ENCODE results near the gene ALOX12.

ALOX12 gene

DNA sequence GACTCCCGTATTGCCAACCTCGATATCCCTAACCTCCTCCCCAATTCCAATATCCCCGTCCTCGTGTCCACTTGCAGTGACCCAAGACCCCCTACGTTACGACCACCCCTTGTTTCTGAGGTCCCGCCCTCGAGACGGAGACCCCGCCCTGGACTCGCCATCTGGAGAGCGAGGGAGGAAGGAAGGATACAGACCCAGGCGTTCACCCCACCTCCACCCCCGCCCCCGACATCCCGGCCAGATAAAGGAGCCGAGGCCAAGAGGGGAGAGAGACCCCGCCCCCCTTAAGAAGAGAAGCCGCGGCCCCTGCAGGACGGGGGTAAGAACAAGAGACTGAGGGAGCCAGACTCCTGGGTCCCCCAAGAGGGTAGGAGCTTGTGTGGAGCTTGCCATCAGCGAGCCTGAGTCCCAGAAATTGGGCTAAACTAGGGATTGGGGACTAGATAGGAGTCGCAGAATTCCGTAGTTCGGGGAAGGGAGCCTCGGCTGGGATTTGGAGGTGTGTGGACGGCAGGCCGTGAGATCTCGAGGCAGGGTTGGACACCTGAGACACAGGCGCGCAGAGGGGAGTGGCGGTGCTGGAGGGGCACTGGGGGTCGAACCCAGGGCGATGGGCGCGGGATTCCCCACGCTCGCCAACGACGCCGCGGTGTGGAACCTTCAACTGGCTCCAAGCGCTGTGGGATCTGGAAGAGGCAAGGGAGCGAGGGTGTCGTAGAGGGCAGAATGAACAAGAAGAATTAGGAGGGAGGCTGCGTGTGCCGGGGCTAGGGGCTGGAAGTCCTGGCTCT, 27.1 kb downstream of the ALOX12 start, which contains the start of gene BCL6B:
Gene BCL6B (plus strand): TSS at position 270 of the 791 bp plus-strand sequence. CDS start 622 bp downstream, outside the sequence.
- no peak for DNase-seq (ENCODE audit: low read depth in 2 of 2)

DNA sequence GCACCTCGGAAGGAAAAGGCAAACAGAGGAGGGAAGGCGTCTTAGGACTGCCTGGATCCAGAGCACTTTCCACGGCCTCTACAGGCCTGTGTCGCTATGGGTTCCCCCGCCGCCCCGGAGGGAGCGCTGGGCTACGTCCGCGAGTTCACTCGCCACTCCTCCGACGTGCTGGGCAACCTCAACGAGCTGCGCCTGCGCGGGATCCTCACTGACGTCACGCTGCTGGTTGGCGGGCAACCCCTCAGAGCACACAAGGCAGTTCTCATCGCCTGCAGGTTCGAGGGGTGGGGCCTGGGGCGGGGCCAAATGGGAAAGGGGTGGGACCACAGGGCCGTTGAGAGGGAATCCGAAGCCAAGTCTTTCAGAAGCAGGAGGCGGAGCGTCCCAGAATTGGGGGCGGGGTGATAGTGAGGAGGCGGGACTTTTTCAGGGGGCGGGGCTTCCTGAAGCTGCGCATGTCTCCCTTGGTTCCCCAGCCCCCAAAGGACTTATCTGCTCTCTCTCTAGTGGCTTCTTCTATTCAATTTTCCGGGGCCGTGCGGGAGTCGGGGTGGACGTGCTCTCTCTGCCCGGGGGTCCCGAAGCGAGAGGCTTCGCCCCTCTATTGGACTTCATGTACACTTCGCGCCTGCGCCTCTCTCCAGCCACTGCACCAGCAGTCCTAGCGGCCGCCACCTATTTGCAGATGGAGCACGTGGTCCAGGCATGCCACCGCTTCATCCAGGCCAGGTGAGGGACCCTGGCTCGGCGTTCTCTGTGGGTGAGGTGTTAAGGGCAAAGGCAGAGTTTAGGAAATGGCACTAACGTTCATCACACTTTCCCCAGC, 27.9 kb downstream of the ALOX12 start:
- DNase-seq (ENCODE audit: low read depth in 2 of 2) = peak; percentile 88 to 95

- no peak for DNase-seq (ENCODE audit: low read depth in 2 of 2)
These were observed 28.5 kb downstream of the ALOX12 start for GRCh38 chr17:7024402-7024785.

DNA sequence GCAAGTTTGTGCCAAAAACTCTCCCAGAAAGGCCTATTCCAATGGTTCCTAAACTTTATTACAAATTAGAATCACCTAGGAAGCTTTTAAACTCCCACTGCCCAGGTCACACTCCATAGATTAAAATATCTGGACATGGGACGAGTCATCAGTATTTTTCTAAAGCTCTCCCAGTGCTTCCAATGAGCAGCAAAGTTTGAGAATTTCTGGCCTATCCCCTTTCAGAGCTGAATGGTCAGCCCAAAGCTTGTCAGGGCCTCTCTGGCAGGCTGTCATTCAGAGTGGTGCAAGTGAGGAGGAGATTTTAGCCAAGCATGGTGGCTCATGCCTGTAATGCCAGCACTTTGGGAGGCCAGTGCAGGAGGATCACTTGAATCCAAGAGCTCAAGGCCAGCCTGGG, 29.4 kb downstream of the ALOX12 start:
- no peak for DNase-seq (ENCODE audit: low read depth in 2 of 2)

- no peak for DNase-seq (ENCODE audit: low read depth in 2 of 2)
These were observed 30.7 kb downstream of the ALOX12 start for GRCh38 chr17:7026471-7027115.

DNA sequence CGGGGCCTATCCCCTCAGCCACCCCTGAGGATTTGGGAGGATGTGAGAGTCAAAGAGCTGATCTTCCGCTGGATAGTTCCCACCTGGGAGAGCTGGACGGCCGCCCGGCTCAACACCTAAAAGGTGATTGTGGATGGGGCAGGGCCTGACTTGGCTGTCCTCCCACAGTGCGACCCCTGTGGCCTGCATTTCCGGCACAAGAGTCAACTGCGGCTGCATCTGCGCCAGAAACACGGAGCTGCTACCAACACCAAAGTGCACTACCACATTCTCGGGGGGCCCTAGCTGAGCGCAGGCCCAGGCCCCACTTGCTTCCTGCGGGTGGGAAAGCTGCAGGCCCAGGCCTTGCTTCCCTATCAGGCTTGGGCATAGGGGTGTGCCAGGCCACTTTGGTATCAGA, 31.5 kb downstream of the ALOX12 start:
- no peak for DNase-seq (ENCODE audit: low read depth in 2 of 2)

DNA sequence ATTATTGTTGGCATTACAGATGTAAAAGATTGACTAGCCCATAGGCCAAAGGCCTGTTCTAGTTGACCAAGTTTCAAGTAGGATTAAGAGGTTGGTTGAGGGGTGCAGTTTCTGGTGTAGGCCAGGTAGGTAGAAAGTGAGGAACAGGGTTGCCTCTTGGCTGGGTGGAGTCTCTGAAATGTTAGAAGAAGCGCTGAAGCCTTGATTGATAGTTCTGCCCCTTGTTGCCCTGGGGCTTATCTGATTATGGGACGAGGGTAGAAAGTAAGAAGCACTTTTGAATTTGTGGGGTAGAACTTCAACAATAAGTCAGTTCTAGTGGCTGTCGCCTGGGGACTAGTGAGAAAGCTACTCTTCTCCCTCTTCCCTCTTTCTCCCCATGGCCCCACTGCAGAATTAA, 33.2 kb downstream of the ALOX12 start:
- no peak for DNase-seq (ENCODE audit: low read depth in 2 of 2)

GRCh38 chr17:7029659-7030058, 33.8 kb downstream of the ALOX12 start:
- DNase-seq (ENCODE audit: low read depth in 2 of 2) = no peak

DNA sequence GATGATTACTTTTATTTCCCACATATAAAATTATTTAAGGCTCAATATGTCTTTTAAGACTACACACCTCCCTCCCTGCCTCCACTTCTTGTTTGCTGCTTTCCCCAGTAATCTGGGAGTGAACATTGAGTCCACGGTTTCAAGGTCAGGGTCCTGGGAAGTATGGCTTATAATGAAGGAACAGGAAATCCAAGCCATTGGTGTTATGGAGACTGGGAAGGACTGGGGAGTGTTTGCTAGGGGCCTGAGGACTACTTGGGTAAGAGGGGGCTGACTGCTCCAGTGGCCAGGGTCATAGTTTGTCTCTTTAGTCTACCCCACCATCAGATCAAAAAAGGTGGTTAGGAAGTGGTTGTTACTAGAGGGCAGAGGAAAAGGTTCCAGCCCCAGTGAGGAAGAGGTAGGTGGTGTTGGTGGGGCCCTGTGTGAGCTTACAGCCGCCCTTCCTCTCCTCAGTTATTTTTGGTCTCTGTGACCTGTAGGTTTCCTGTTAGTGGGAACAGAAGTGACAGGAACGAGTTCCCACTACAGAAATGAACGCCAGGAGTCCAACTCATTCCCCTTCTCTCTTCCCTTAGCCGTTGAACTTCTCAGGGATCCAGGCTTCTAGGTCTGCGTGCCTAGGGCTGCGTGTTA, 39.2 kb downstream of the ALOX12 start:
- no peak for DNase-seq (ENCODE audit: low read depth in 2 of 2)

DNA sequence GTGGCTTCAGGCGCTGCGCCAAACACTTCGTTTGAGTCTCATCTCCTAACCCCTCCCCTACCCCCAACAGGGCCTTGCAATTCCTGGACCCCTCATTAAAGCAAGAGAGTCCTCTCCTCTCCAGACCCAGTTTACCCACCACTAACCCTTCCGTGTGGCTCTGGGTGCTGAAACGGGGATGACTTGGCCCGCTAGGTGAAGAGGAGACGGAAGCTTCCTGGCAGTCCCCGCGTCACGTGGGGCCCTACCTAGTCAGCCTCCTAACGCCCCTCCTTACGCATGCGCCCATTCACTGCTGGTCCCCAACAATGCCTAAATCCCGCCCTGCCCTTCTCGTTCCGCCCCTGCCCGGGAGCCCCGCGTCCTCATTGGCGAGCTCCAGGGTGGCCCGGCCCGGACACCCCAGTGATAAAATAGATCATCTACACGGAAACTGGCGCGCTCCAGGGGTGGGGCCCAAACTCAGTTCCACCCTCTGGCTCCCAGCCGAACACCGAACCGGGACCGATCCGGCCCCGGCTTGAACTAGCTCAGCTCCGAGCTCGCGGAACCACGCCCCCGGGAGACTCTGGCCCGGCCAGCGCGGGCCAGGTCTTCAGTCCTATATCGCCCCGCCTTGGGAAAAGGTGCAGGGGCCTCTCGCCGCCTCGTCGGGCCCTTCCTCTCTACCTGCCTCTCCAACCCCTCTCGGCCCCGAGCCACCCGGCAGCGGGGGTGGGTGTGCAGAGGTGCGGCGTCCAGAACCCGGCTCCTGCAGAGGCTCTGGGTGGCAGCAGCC, 39.9 kb downstream of the ALOX12 start, which contains the start of gene SLC16A13:
Gene SLC16A13 (plus strand): TSS at position 425 of the 778 bp plus-strand sequence. CDS start 368 bp downstream, outside the sequence.
- peak; percentile 97 to 99 for DNase-seq (ENCODE audit: low read depth in 2 of 2)

- no peak for DNase-seq (ENCODE audit: low read depth in 2 of 2)
These were observed 42.4 kb downstream of the ALOX12 start for GRCh38 chr17:7038025-7038862.

DNA sequence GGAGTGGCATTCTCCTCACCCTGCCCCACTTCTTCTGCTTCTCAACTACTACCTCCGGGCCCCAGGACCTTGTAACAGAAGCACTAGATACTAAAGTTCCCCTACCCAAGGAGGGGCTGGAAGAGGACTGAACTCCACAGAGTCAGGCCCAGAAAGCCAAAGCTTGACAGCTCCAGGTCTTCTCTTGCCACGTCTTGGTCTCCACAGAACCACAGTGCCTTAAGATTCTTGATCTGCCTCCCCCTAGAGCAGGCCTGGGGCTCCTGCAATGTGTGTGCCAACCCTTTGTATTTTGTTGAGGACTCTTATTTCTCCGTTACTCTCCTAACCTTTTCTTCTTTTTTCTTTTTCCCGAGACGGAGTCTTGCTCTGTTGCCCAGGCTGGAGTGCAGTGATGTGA, 44.0 kb downstream of the ALOX12 start:
- no peak for DNase-seq (ENCODE audit: low read depth in 2 of 2)

DNA sequence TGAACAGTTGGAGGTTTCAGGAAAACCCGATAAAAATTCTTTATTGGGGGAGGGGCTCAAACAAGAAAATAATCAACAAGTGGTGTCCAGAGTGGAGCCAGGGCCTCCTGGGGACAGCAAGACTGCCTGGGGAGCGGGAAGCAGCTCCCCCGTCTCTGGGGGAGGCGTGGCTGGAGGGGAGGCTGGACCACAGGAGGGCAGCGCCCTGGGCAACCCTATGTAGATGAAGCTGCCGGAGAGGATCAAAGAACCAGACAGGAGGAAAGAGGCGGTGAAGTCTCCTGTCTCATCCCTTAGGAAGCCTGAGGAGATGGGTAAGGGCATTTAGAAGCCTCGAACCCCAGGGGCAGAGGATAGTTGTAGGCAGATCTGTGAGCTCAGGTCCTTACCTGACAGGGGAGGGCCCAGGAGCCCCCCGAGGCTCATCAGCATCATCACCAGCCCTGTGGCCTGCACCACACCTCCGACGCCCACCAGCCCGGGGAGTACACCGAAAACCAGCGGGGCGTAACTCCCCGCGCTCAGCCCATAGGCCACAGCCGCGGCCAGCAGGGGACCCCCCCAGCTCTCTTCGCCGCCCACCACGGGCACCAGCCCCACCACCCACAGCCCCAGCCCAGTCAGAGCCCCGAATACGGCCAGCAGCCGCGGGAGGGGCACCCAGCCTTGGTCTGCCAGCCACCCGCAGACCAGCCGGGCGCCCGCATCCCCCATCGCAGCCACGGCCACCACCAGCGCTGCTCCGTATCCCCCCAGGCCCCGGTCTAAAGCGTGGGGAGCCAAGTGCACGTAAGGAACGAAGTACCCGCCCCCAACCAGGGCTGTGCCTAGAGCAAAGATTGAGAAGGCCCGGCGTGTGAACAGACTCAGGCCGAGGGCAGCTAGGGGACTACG, 46.0 kb downstream of the ALOX12 start:
- DNase-seq (ENCODE audit: low read depth in 2 of 2) = no peak

DNA sequence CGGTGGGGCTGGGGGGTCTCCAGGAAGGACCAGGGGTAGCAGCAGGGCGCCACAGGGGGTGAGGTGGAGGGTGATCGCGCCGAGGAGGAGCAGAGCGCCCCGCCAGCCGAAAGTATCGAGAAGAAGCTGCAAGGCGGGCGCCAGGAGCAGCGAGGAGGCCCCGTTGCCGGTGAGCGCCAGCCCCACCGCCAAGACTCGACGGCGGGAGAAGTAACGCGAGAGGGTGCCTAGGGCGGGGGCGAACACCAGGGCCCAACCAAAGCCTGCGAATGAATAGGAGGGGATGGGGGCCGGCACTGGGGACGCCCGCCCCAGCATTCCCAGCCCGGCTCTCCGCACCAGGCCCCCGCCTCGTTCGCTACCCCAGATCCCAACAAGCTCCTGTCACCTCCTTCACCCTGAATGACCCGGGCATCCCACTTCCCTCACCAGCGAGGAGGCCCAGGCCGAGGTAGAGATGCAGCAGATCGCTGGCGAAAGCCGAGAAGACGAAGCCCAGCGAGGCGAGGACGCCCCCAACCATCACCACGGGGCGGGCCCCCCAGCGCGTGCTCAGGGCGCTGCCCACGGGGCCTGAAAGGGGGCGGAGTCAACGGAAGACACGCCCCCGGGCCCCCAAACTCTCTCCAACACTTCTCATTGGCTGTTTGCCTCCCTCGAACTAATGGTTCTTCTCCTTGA, 46.8 kb downstream of the ALOX12 start:
- DNase-seq (ENCODE audit: low read depth in 2 of 2) = no peak

- DNase-seq (ENCODE audit: low read depth in 2 of 2) = no peak
These were observed 47.3 kb downstream of the ALOX12 start for GRCh38 chr17:7043182-7043496.

- DNase-seq (ENCODE audit: low read depth in 2 of 2) = no peak
These were observed 47.8 kb downstream of the ALOX12 start, which contains the start of gene SLC16A11 for GRCh38 chr17:7043497-7044198. Gene SLC16A11 (minus strand): TSS chr17:7044092. CDS start chr17:7043513, 579 bp downstream.

GRCh38 chr17:7045492-7046126, 49.8 kb downstream of the ALOX12 start:
- no peak for DNase-seq (ENCODE audit: low read depth in 2 of 2)
